Testis (tissue), 2 donors: ENCODE results near the gene FGF12.

Experiments used
- POLR2A ChIP-seq: fragments of 450-650 bp; IDR thresholded peaks from one replicate; pipeline ENCODE4 v1.6.1; 2017; ENCODE audit warnings: antibody characterized with exemption, mild to moderate bottlenecking, moderate library complexity
- TF ChIP-seq, protein P1 (sequence below), 3 experiments: fragments of 450-650 bp in 2 of 3; fragments of 200-600 bp in 1 of 3; sonication (generic) in 1 of 3; IDR thresholded peaks; one replicate each; pipeline ENCODE4 v1.5.1; 2016 to 2019; ENCODE audit warnings: antibody characterized with exemption in 3 of 3, mild to moderate bottlenecking in 2 of 3, moderate library complexity in 1 of 3

DNA sequence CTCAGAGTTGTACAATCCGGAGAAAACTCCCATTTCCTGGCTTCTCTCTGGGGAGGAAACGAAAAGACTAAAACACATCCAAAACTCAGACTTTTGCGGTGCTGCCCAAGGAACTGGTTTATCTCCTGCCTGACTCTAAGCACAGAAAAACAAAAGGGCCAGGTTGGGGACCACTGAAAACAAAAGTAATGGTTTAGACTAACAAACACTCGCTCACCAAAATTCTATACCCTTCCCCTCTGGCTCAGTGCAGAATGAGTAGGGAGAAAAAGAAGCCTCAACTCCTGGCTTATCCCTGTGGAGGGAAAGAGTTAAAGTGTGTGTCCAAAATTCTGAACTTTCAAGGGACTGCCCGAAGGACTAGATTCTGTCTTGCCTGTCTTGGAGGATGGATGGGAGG is 173.6 kb downstream of the FGF12 start:
- TF ChIP-seq POLR2A, result no peak
- TF ChIP-seq, protein P1, sequence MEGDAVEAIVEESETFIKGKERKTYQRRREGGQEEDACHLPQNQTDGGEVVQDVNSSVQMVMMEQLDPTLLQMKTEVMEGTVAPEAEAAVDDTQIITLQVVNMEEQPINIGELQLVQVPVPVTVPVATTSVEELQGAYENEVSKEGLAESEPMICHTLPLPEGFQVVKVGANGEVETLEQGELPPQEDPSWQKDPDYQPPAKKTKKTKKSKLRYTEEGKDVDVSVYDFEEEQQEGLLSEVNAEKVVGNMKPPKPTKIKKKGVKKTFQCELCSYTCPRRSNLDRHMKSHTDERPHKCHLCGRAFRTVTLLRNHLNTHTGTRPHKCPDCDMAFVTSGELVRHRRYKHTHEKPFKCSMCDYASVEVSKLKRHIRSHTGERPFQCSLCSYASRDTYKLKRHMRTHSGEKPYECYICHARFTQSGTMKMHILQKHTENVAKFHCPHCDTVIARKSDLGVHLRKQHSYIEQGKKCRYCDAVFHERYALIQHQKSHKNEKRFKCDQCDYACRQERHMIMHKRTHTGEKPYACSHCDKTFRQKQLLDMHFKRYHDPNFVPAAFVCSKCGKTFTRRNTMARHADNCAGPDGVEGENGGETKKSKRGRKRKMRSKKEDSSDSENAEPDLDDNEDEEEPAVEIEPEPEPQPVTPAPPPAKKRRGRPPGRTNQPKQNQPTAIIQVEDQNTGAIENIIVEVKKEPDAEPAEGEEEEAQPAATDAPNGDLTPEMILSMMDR (IDR thresholded peaks at IDR 0.05), result no peak
